IMR-90 (cell line): ENCODE measurements around the gene HOTAIR. TPM values are rescaled to one million over a fixed set of nuclear protein-coding genes. Genes with fewer than 3 reads are reported as not detected.

Experiments
- ATAC-seq: fragments of 200-7000 bp; cut with Tn5 transposase; 2 replicates; pipeline ENCODE4 v1.9.1; 2020; ENCODE audit warnings: low read depth, mild to moderate bottlenecking, moderate library complexity
- BruUV-seq: library from RNA; stranded (reverse); fragments of 400-500 nt; replicated peaks from 2 replicates; lab custom pipeline; 2021; lab: Mats Ljungman, UMichigan
- CTCF ChIA-PET: fragments of 300-600 bp; formaldehyde crosslinking; extraction: SDS; loops from one replicate; lab custom pipeline; 2021; ENCODE audit warnings: antibody characterized with exemption; lab: Yijun Ruan, JAX
- POLR2A ChIA-PET: fragments of 300-600 bp; sonication (Branson Sonifier 250); formaldehyde crosslinking; loops from one replicate; lab custom pipeline; 2022; ENCODE audit warnings: antibody characterized with exemption; ENCODE audit not compliant: unreplicated experiment; lab: Charles Lee
- DNase-seq: peaks from one replicate; pipeline ENCODE4 v3.0.0; 2013
- H2AFZ ChIP-seq: replicated peaks from 2 replicates; pipeline ENCODE3; 2013; ENCODE audit warnings: low read length, mild to moderate bottlenecking; ENCODE audit not compliant: poor library complexity
- H2AK5ac ChIP-seq: 2 replicates; pipeline ENCODE4 v1.6.1; 2013; ENCODE audit warnings: low read depth, low read length, inconsistent platforms
- H2AK9ac ChIP-seq: replicated peaks from 2 replicates; pipeline ENCODE3; 2013; ENCODE audit warnings: mild to moderate bottlenecking, low read depth, low read length, moderate library complexity; ENCODE audit not compliant: poor library complexity
- H2BK120ac ChIP-seq: 2 replicates; pipeline ENCODE4 v1.6.1; 2013; ENCODE audit warnings: low read depth, low read length, inconsistent platforms
- H2BK15ac ChIP-seq: 3 replicates; pipeline ENCODE4 v1.6.1; 2013; ENCODE audit warnings: low read depth, low read length, inconsistent platforms
- H2BK20ac ChIP-seq: 2 replicates; pipeline ENCODE4 v1.6.1; 2013; ENCODE audit warnings: low read depth, mild to moderate bottlenecking, inconsistent platforms, low read length, moderate library complexity
- H2BK5ac ChIP-seq: 2 replicates; pipeline ENCODE4 v1.6.1; 2013; ENCODE audit warnings: mild to moderate bottlenecking, low read depth, low read length, inconsistent platforms; ENCODE audit not compliant: poor library complexity, severe bottlenecking
- H3K14ac ChIP-seq: replicated peaks from 2 replicates; pipeline ENCODE4 v1.6.1; 2013; ENCODE audit warnings: low read depth, low read length, inconsistent platforms
- H3K18ac ChIP-seq: 2 replicates; pipeline ENCODE4 v1.6.1; 2013; ENCODE audit warnings: low read depth, low read length, control low read depth
- H3K23ac ChIP-seq: 2 replicates; pipeline ENCODE4 v1.6.1; 2013; ENCODE audit warnings: low read depth, low read length, inconsistent platforms
- H3K27ac ChIP-seq: 2 replicates; pipeline ENCODE4 v1.5.1; 2013; ENCODE audit warnings: mild to moderate bottlenecking, control low read depth, low read length; ENCODE audit not compliant: insufficient read depth
- H3K27me3 ChIP-seq: 2 replicates; pipeline ENCODE4 v1.6.1; 2013; ENCODE audit warnings: low read length; ENCODE audit not compliant: control insufficient read depth, insufficient read depth
- H3K36me3 ChIP-seq: 2 replicates; pipeline ENCODE4 v1.6.1; 2013; ENCODE audit warnings: low read length, mixed read lengths; ENCODE audit not compliant: control insufficient read depth, insufficient read depth
- H3K4ac ChIP-seq: 2 replicates; pipeline ENCODE4 v1.6.1; 2013; ENCODE audit warnings: low read depth, low read length, inconsistent platforms
- H3K4me1 ChIP-seq: 2 replicates; pipeline ENCODE4 v1.6.1; 2013; ENCODE audit warnings: low read length, mixed read lengths; ENCODE audit not compliant: control insufficient read depth, insufficient read depth
- H3K4me2 ChIP-seq: 2 replicates; pipeline ENCODE4 v1.6.1; 2013; ENCODE audit warnings: low read depth, mild to moderate bottlenecking, control low read depth, low read length, moderate library complexity
- H3K4me3 ChIP-seq: 2 replicates; pipeline ENCODE4 v1.5.1; 2013; ENCODE audit warnings: low read depth, mild to moderate bottlenecking, control low read depth, low read length, moderate library complexity; ENCODE audit not compliant: insufficient read depth
- H3K56ac ChIP-seq: 2 replicates; pipeline ENCODE4 v1.6.1; 2013; ENCODE audit warnings: low read length, inconsistent platforms; ENCODE audit not compliant: insufficient read depth; ENCODE audit errors: extremely low read depth
- H3K79me1 ChIP-seq, 2 experiments: 2 replicates each; pipeline ENCODE4 v1.6.1; 2013; ENCODE audit warnings: low read length in 2 of 2, inconsistent platforms in 1 of 2, low read depth in 1 of 2
- H3K9ac ChIP-seq: 2 replicates; pipeline ENCODE4 v1.6.1; 2013; ENCODE audit warnings: low read depth, low read length, control low read depth
- H3K9me1 ChIP-seq: 2 replicates; pipeline ENCODE4 v1.6.1; 2013; ENCODE audit warnings: low read length, inconsistent platforms; ENCODE audit not compliant: insufficient read depth
- H3K9me3 ChIP-seq: 2 replicates; pipeline ENCODE4 v1.6.1; 2013; ENCODE audit warnings: low read length; ENCODE audit not compliant: control insufficient read depth, insufficient read depth
- H4K20me1 ChIP-seq: 2 replicates; pipeline ENCODE4 v1.6.1; 2013; ENCODE audit warnings: low read length, inconsistent platforms; ENCODE audit not compliant: insufficient read depth
- H4K5ac ChIP-seq: 2 replicates; pipeline ENCODE4 v1.6.1; 2013; ENCODE audit warnings: mild to moderate bottlenecking, low read depth, low read length, control low read depth
- H4K8ac ChIP-seq, 2 experiments: 2 replicates each; pipeline ENCODE4 v1.6.1; 2013; ENCODE audit warnings: low read depth in 2 of 2, low read length in 2 of 2, control low read depth in 1 of 2, inconsistent platforms in 1 of 2
- H4K91ac ChIP-seq: 2 replicates; pipeline ENCODE4 v1.6.1; 2013; ENCODE audit warnings: low read depth, low read length, inconsistent platforms; ENCODE audit not compliant: insufficient read depth
- CEBPB ChIP-seq: IDR thresholded peaks from 2 replicates; pipeline ENCODE4 v1.6.1; 2012; ENCODE audit warnings: low read depth, low read length, improper control_type of control experiment
- CHD1 ChIP-seq: IDR thresholded peaks from 2 replicates; pipeline ENCODE4 v1.6.1; 2012; ENCODE audit warnings: low read depth, low read length, improper control_type of control experiment
- FOS ChIP-seq: fragments of 150-350 bp; IDR thresholded peaks from 2 replicates; pipeline ENCODE4 v1.6.1; 2016; ENCODE audit warnings: low read depth, low read length
- MXI1 ChIP-seq: IDR thresholded peaks from 2 replicates; pipeline ENCODE4 v1.6.1; 2012; ENCODE audit warnings: low read depth, mild to moderate bottlenecking, low read length, moderate library complexity, borderline replicate concordance
- NFE2L2 ChIP-seq: fragments of 150-350 bp; IDR thresholded peaks from 2 replicates; pipeline ENCODE4 v1.6.1; 2016; ENCODE audit warnings: low read depth, mild to moderate bottlenecking, low read length
- RFX5 ChIP-seq: IDR thresholded peaks from 2 replicates; pipeline ENCODE4 v1.8.0; 2012; ENCODE audit warnings: low read depth, mild to moderate bottlenecking, low read length, moderate library complexity
- WGBS, 2 experiments: methylation state at CpG; one replicate each; pipeline versions ENCODE4 v1.1.5 to v1.1.7; 2013; ENCODE audit warnings: missing lambda C conversion rate in 2 of 2; ENCODE audit not compliant: insufficient read length in 1 of 2; ENCODE audit errors: extremely low coverage in 2 of 2; 5-methylcytosine and 5-hydroxymethylcytosine counted together
- dilution Hi-C: fragments of 300-500 bp; cut with HindIII; formaldehyde crosslinking; loops from one replicate; pipeline ENCODE4 v1.14.3; 2018; ENCODE audit warnings: low sequenced_read_pairs; ENCODE audit not compliant: unreplicated experiment
- in situ Hi-C: fragments of 300-500 bp; cut with MboI; formaldehyde crosslinking; loops from 3 replicates; pipeline ENCODE4 v1.14.3; 2019; ENCODE audit warnings: low sequenced_read_pairs, inconsistent platforms, mixed read lengths
- intact Hi-C: fragments of 100-400 bp; cut with micrococcal nuclease; formaldehyde crosslinking; loops from 2 replicates; pipeline ENCODE4 v1.10.0; 2022
- polyA plus RNA-seq, 3 experiments: library from polyadenylated mRNA; depleted of rRNA; stranded (reverse); fragments of >200 nt; gene quantifications; 2 replicates each; pipeline ENCODE4 v1.2.3, GENCODE V29; 2012; ENCODE audit warnings: low replicate concordance in 1 of 3
- total RNA-seq: library from RNA; depleted of rRNA; stranded (reverse); fragments of >200 nt; gene quantifications from 2 replicates; pipeline ENCODE4 v1.2.3, GENCODE V29; 2012

HOTAIR gene
- total and polyA plus RNA-seq, 2 of the 4 experiments (the other 2 are of a cell fraction) = not detected

DNA sequence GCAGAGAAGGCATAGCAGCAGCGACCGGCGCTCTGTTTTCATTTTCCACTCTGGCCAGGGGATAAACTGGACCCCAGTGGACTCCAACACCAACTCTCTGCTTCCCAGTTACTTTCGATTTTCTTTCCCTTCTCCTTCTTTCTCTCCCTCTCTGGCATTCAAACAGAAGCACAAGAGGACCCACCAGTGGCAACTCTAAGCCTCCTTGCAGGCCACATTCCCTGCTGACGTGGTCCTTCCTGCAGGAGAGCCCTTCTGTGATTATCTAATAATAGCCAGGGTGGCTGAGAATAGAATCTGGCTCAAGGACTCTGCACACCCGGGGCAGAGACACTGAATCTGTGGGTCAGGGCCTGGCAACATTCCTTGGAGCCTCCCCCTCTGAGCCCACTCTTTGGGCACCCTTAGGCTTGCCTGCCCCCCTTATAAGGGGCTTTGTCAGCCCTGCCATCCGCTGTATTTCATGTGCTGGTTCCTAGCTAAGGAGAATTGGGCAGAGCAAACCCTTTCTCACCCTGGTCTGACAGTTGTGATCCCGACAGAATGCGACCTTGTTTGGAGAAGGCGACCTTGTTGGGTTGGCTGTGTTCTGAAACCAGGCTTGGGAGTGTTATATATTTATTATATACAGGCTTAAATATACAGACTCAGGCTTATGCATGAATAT is 45.3 kb upstream of the HOTAIR start:
- intact Hi-C loops (no loop called here), dilution Hi-C loops (no loop called here), in situ Hi-C loops (no loop called here)
- no peak overlapping the region for H3K9ac ChIP-seq
- no peak overlapping the region for H2AFZ ChIP-seq
- peaks cover 86% of the 10 kb centered on the region for H3K27me3 ChIP-seq
- no peak overlapping the region for H3K23ac ChIP-seq
- no peak overlapping the region for H2AK5ac ChIP-seq
- no peak overlapping the region for H3K4me3 ChIP-seq
- POLR2A ChIA-PET = no interaction called here
- H4K91ac ChIP-seq = no peak overlapping the region
- no peak overlapping the region for H4K5ac ChIP-seq
- no peaks in the 10 kb centered on the region for H3K36me3 ChIP-seq
- CTCF ChIA-PET = no interaction called here
- 20% methylated on average over 1 of the region's 10 CpGs; no CpG with 5 or more reads in 1 of the 2 experiments for WGBS, 2 experiments
- no peak for TF ChIP-seq FOS
- TF ChIP-seq MXI1 = no peak
- TF ChIP-seq CEBPB = no peak
- no peak for TF ChIP-seq NFE2L2
- no peak for TF ChIP-seq RFX5
- no peak for TF ChIP-seq CHD1
- H4K8ac ChIP-seq = no peak overlapping the region
- no peak overlapping the region for H3K4me2 ChIP-seq
- no peak overlapping the region for H2BK5ac ChIP-seq
- BruUV-seq = no TSS peak
- no peaks in the 10 kb centered on the region for H3K4me1 ChIP-seq
- peaks cover 3% of the 10 kb centered on the region for H3K9me3 ChIP-seq
- no peak for DNase-seq
- H3K79me1 ChIP-seq = no peaks in the 10 kb centered on the region
- no peak overlapping the region for H2BK20ac ChIP-seq
- H2BK15ac ChIP-seq = no peak overlapping the region
- no peak overlapping the region for H2AK9ac ChIP-seq
- H3K4ac ChIP-seq = no peak overlapping the region
- no peak overlapping the region for H3K14ac ChIP-seq
- no peak for ATAC-seq
- H3K9me1 ChIP-seq = no peaks in the 10 kb centered on the region
- no peak overlapping the region for H2BK120ac ChIP-seq
- no peak overlapping the region for H3K56ac ChIP-seq
- no peak overlapping the region for H3K27ac ChIP-seq
- H3K18ac ChIP-seq = no peak overlapping the region
- no peaks in the 10 kb centered on the region for H4K20me1 ChIP-seq
